ENCODE results near the gene SHROOM3.

SHROOM3 gene

GRCh38 chr4:76494871-76495590 is 60.0 kb downstream of the SHROOM3 start:
- FAIRE-seq = no peak

- no peak for FAIRE-seq
Observed at GRCh38 chr4:76498550-76498949, 63.5 kb downstream of the SHROOM3 start.

GRCh38 chr4:76499461-76499860 is 64.4 kb downstream of the SHROOM3 start:
- FAIRE-seq = no peak

GRCh38 chr4:76502886-76503285 is 67.9 kb downstream of the SHROOM3 start:
- FAIRE-seq = no peak

GRCh38 chr4:76504613-76505465 is 69.8 kb downstream of the SHROOM3 start:
- no peak for FAIRE-seq

- FAIRE-seq = no peak
Observed at GRCh38 chr4:76511947-76512346, 76.9 kb downstream of the SHROOM3 start.

GRCh38 chr4:76513482-76513881 is 78.5 kb downstream of the SHROOM3 start:
- FAIRE-seq = no peak

- no peak for FAIRE-seq
Observed at GRCh38 chr4:76514087-76514486, 79.1 kb downstream of the SHROOM3 start.

- FAIRE-seq = no peak
Observed at GRCh38 chr4:76515975-76516843, 81.2 kb downstream of the SHROOM3 start.

GRCh38 chr4:76518241-76518640 is 83.2 kb downstream of the SHROOM3 start:
- no peak for FAIRE-seq

GRCh38 chr4:76523593-76523992 is 88.6 kb downstream of the SHROOM3 start:
- no peak for FAIRE-seq

- no peak for FAIRE-seq
Observed at GRCh38 chr4:76525751-76526150, 90.7 kb downstream of the SHROOM3 start.

- no peak for FAIRE-seq
Observed at GRCh38 chr4:76526585-76526990, 91.6 kb downstream of the SHROOM3 start.

- no peak for FAIRE-seq
Observed at GRCh38 chr4:76527666-76528065, 92.6 kb downstream of the SHROOM3 start.

- FAIRE-seq = no peak
Observed at GRCh38 chr4:76531597-76531996, 96.6 kb downstream of the SHROOM3 start.

- no peak for FAIRE-seq
Observed at GRCh38 chr4:76532805-76533204, 97.8 kb downstream of the SHROOM3 start.

- FAIRE-seq = no peak
Observed at GRCh38 chr4:76533314-76533713, 98.3 kb downstream of the SHROOM3 start.

- FAIRE-seq = no peak
Observed at GRCh38 chr4:76535603-76536372, 100.8 kb downstream of the SHROOM3 start.

GRCh38 chr4:76536373-76536689 is 101.3 kb downstream of the SHROOM3 start:
- no peak for FAIRE-seq

GRCh38 chr4:76538296-76538695 is 103.3 kb downstream of the SHROOM3 start:
- FAIRE-seq = no peak

GRCh38 chr4:76539979-76540378 is 105.0 kb downstream of the SHROOM3 start:
- no peak for FAIRE-seq

GRCh38 chr4:76540486-76540885 is 105.5 kb downstream of the SHROOM3 start:
- FAIRE-seq = no peak

All from colon (tissue), 2 donors.